ENCODE results near the gene CERKL.

CERKL gene

DNA sequence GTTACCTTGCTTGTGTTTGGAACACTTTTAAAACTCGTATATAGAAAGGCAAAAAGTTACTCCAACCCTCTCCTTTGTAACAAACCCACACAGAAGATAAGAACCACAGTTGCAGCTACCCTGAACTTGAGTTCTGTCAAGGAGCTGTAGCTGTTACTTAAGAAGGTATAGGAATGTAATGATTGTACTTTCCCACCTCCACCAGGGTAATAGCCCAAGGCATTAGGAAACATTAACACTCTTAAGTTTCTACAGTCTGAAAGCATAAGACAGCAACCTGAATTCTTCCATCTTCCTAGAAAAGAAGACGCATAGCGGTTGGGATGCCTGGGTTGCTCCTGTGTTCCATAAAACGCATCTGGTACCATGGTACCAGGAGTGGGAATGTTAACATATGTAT is 156.7 kb downstream of the CERKL start:
- Histone ChIP-seq H3K27me3 (ENCODE audit: control insufficient read depth, insufficient read depth, low read length) (no peaks in the 10 kb centered on the region), H3K36me3 (ENCODE audit: control insufficient read depth, insufficient read depth, low read length) (no peaks in the 10 kb centered on the region), H3K9ac (ENCODE audit: low read length) (no peak overlapping the region), H3K27ac (ENCODE audit: low read depth, low read length) (no peak overlapping the region), H3K4me3 (ENCODE audit: low read length) (no peak overlapping the region), H3K4me1 (ENCODE audit: control insufficient read depth, insufficient read depth, low read length) (no peaks in the 10 kb centered on the region)

DNA sequence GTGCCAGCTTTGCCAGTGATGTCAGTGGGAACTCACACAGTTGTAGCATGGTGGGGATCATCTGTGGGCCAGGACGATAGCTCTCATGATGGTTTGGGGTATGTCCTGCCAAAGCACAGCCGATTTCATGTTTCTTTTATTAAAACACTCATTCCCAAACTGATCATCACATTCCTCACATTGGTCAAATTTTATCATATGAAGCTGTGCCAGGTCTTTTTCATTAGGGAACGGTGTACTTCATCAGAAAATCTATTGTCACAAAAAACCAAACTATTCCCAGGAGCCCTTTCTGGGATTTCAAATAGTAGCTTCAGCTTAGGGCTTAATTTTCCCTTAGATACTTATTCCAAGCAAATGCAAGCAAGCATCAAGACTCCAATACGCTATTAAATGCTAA is 157.7 kb downstream of the CERKL start:
- Histone ChIP-seq H3K4me1 (ENCODE audit: control insufficient read depth, insufficient read depth, low read length) (no peaks in the 10 kb centered on the region), H3K27ac (ENCODE audit: low read depth, low read length) (no peak overlapping the region), H3K36me3 (ENCODE audit: control insufficient read depth, insufficient read depth, low read length) (no peaks in the 10 kb centered on the region), H3K9ac (ENCODE audit: low read length) (no peak overlapping the region), H3K27me3 (ENCODE audit: control insufficient read depth, insufficient read depth, low read length) (no peaks in the 10 kb centered on the region), H3K4me3 (ENCODE audit: low read length) (no peak overlapping the region)

Data from rectal smooth muscle tissue (tissue), 1 donor.